Measurements from ENCODE around the gene BSPRY. TPM values are rescaled to one million over a fixed set of nuclear protein-coding genes. Genes with fewer than 3 reads are reported as not detected.

Gene BSPRY
- total RNA-seq, 1 experiment from 2014 or later: 0.13 TPM

DNA sequence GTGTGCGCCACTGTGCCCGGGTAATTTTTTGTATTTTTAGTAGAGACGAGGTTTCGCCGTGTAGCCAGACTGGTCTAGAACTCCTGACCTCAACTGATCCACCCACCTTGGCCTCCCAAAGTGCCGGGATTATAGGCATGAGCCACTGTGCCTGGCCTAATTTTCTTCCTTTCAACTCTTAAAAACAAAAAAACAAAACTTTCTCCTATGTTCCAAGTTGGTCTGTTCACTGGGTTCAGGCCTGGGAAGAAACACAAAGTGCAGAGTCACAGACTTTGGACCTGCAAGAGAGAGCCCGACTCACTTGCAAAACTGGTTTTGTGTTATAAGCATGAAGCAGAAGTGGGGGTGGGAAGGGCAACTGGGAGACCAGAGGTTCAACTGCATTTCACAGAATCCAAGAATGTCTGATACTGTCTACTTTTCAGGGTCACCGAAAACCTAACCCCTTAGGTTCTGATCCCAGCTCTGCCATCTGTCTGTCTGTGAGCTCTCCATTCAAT lies 32.6 kb downstream of the BSPRY start:
- Histone ChIP-seq H3K9me3 (ENCODE audit: control insufficient read depth, insufficient read depth, low read depth, low read length) (no peaks in the 10 kb centered on the region), H3K27me3 (ENCODE audit: control insufficient read depth, insufficient read depth, low read length) (no peaks in the 10 kb centered on the region), H3K27ac (ENCODE audit: low read length) (no peak overlapping the region), H3K4me1 (ENCODE audit: control insufficient read depth, insufficient read depth, low read length) (no peaks in the 10 kb centered on the region), H3K4me3 (ENCODE audit: low read depth in 2 of 2, low read length in 2 of 2) (no peak overlapping the region), H3K36me3 (ENCODE audit: control insufficient read depth, insufficient read depth, low read length) (no peaks in the 10 kb centered on the region)
- in situ Hi-C loops (cut with HindIII; ENCODE audit: low pct_unique_long_range_greater_than_20kb, low sequenced_read_pairs): no loop called here
- no peak for DNase-seq (ENCODE audit: low read depth, low spot score)
- no peak for ATAC-seq
- TF ChIP-seq TCF7L2 (IDR thresholded peaks at IDR 0.05; ENCODE audit: low read depth, low read length) (no peak), SIN3A (IDR thresholded peaks at IDR 0.05; ENCODE audit: borderline replicate concordance, insufficient read depth, low read depth, low read length) (no peak), POLR2AphosphoS5 (IDR thresholded peaks at IDR 0.05; ENCODE audit: low read depth, low read length) (no peak)
- TF ChIP-seq, protein P1, sequence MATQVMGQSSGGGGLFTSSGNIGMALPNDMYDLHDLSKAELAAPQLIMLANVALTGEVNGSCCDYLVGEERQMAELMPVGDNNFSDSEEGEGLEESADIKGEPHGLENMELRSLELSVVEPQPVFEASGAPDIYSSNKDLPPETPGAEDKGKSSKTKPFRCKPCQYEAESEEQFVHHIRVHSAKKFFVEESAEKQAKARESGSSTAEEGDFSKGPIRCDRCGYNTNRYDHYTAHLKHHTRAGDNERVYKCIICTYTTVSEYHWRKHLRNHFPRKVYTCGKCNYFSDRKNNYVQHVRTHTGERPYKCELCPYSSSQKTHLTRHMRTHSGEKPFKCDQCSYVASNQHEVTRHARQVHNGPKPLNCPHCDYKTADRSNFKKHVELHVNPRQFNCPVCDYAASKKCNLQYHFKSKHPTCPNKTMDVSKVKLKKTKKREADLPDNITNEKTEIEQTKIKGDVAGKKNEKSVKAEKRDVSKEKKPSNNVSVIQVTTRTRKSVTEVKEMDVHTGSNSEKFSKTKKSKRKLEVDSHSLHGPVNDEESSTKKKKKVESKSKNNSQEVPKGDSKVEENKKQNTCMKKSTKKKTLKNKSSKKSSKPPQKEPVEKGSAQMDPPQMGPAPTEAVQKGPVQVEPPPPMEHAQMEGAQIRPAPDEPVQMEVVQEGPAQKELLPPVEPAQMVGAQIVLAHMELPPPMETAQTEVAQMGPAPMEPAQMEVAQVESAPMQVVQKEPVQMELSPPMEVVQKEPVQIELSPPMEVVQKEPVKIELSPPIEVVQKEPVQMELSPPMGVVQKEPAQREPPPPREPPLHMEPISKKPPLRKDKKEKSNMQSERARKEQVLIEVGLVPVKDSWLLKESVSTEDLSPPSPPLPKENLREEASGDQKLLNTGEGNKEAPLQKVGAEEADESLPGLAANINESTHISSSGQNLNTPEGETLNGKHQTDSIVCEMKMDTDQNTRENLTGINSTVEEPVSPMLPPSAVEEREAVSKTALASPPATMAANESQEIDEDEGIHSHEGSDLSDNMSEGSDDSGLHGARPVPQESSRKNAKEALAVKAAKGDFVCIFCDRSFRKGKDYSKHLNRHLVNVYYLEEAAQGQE (IDR thresholded peaks at IDR 0.05; ENCODE audit: insufficient read depth in 1 of 2, low read depth in 2 of 2, low read length in 1 of 2): no peak
- TF ChIP-seq, protein P2, sequence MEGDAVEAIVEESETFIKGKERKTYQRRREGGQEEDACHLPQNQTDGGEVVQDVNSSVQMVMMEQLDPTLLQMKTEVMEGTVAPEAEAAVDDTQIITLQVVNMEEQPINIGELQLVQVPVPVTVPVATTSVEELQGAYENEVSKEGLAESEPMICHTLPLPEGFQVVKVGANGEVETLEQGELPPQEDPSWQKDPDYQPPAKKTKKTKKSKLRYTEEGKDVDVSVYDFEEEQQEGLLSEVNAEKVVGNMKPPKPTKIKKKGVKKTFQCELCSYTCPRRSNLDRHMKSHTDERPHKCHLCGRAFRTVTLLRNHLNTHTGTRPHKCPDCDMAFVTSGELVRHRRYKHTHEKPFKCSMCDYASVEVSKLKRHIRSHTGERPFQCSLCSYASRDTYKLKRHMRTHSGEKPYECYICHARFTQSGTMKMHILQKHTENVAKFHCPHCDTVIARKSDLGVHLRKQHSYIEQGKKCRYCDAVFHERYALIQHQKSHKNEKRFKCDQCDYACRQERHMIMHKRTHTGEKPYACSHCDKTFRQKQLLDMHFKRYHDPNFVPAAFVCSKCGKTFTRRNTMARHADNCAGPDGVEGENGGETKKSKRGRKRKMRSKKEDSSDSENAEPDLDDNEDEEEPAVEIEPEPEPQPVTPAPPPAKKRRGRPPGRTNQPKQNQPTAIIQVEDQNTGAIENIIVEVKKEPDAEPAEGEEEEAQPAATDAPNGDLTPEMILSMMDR (IDR thresholded peaks at IDR 0.05): no peak
- ChIA-PET POLR2A (no interaction called here), CTCF (no interaction called here)
- intact Hi-C loops (cut with micrococcal nuclease; ENCODE audit: unreplicated experiment): no loop called here
- BruUV-seq (replicated peaks): no TSS peak

DNA sequence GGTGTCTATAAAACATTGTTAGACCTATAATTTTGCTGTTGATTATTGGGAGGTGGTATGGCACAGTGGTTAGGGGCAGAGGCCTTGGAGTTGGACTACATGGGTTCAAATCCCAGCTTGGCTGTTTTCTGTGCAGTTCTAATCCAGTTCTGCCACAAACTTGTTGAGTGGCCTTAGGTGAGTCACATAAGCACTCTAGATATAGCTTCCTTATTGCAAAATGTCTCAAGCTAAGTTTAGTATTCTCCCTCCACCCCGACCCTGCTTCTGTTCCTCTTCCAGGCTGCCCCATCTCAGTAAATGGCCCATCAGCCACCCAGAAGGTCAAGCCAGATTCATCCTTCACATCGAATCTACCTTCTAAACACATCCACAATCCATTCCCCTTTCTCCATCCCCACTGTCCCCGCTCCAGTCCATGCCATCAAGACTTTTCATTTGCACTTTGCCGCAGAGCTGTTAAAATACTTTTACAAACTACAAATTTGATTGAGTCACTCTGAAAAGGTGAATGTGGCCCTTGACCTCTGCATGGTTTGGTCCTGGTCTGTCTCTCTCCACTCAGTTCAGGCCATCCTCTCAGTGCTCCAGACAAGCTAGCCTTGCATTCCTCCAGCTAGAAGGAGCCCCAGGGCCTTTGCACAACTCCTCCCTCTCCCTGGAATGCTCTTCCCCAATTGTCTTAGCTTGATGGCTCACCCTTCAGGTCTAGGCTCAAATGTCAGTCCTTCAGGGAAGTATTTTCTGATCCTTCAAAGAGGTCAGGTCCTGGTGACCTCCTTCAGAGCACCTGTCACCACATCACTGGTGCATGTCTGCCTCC lies 37.4 kb downstream of the BSPRY start:
- in situ Hi-C loops (cut with HindIII; ENCODE audit: low pct_unique_long_range_greater_than_20kb, low sequenced_read_pairs) (no loop called here), intact Hi-C loops (cut with micrococcal nuclease; ENCODE audit: unreplicated experiment) (no loop called here)
- ATAC-seq (no peak), DNase-seq (ENCODE audit: low read depth, low spot score) (no peak)
- H3K27me3 ChIP-seq (ENCODE audit: control insufficient read depth, insufficient read depth, low read length): no peaks in the 10 kb centered on the region
- H3K9me3 ChIP-seq (ENCODE audit: control insufficient read depth, insufficient read depth, low read depth, low read length): no peaks in the 10 kb centered on the region
- TF ChIP-seq POLR2AphosphoS5 (IDR thresholded peaks at IDR 0.05; ENCODE audit: low read depth, low read length): no peak
- CTCF ChIA-PET: interaction anchor here (0.6 kb wide), 1 partner anchor 16 kb away, joined by 3 read pairs; no protein-coding TSS in a partner anchor
- no peaks in the 10 kb centered on the region for H3K36me3 ChIP-seq (ENCODE audit: control insufficient read depth, insufficient read depth, low read length)
- no peak overlapping the region for H3K27ac ChIP-seq (ENCODE audit: low read length)
- POLR2A ChIA-PET: no interaction called here
- no peak overlapping the region for H3K4me3 ChIP-seq (ENCODE audit: low read depth in 2 of 2, low read length in 2 of 2)
- no peaks in the 10 kb centered on the region for H3K4me1 ChIP-seq (ENCODE audit: control insufficient read depth, insufficient read depth, low read length)
- BruUV-seq (replicated peaks): TSS peak; percentile 89
